Lung (tissue), 12 donors: ENCODE measurements around the gene PPP1R8. TPM values are rescaled to one million over a fixed set of nuclear protein-coding genes. Genes with fewer than 3 reads are reported as not detected.
"Not testable (repeated sequence)": the region's sequence is repeated elsewhere in the genome, so short reads cannot be mapped to it uniquely, and the experiment has no call there.

Experiments
- ATAC-seq: fragments of 200-7000 bp; cut with Tn5 transposase; one replicate; pipeline ENCODE4 v1.9.1; 2020; ENCODE audit warnings: moderate number of reproducible peaks; ENCODE audit not compliant: insufficient read depth, low FRiP score
- DNase-seq, 3 donors: peaks; one replicate each; pipeline ENCODE4 v3.0.0-alpha.2; 2013 to 2017
- H3K27ac ChIP-seq, 2 donors: one replicate each; pipeline ENCODE4 v1.5.1; 2013; ENCODE audit warnings: mild to moderate bottlenecking in 2 of 2, moderate library complexity in 2 of 2, control low read depth in 1 of 2, inconsistent platforms in 1 of 2, low read depth in 1 of 2, low read length in 1 of 2
- H3K27me3 ChIP-seq, 3 donors: one replicate each; pipeline ENCODE4 v1.5.1; 2013; ENCODE audit warnings: low read length in 2 of 3; ENCODE audit not compliant: control insufficient read depth in 3 of 3, insufficient read depth in 3 of 3
- H3K36me3 ChIP-seq, 4 donors: one replicate each; pipeline ENCODE4 v1.5.1; 2013; ENCODE audit warnings: low read length in 4 of 4, mild to moderate bottlenecking in 1 of 4, moderate library complexity in 1 of 4; ENCODE audit not compliant: control insufficient read depth in 4 of 4, insufficient read depth in 4 of 4
- H3K4me1 ChIP-seq, 5 donors: one replicate each; pipeline ENCODE4 v1.5.1; 2013; ENCODE audit warnings: low read length in 5 of 5, mild to moderate bottlenecking in 2 of 5, moderate library complexity in 1 of 5; ENCODE audit not compliant: control insufficient read depth in 5 of 5, insufficient read depth in 5 of 5
- H3K4me3 ChIP-seq: one replicate; pipeline ENCODE4 v1.5.1; 2013; ENCODE audit warnings: mild to moderate bottlenecking, control low read depth, moderate library complexity
- H3K9ac ChIP-seq, 2 donors: one replicate each; pipeline ENCODE4 v1.5.1; 2013; ENCODE audit warnings: low read length in 2 of 2, control low read depth in 1 of 2; ENCODE audit not compliant: insufficient read depth in 1 of 2
- H3K9me3 ChIP-seq, 4 donors: one replicate each; pipeline ENCODE4 v1.5.1; 2013; ENCODE audit warnings: low read length in 3 of 4, mild to moderate bottlenecking in 1 of 4, moderate library complexity in 1 of 4; ENCODE audit not compliant: control insufficient read depth in 4 of 4, insufficient read depth in 3 of 4
- WGBS, 2 donors: extraction: QIAGEN DNeasy Blood & Tissue Kit; methylation state at CpG; one replicate each; pipeline ENCODE4 v1.1.7; 2013; 5-methylcytosine and 5-hydroxymethylcytosine counted together
- polyA plus RNA-seq, 2 donors: library from polyadenylated mRNA; stranded (reverse); fragments of 200-250 nt; gene quantifications; one replicate each; pipeline ENCODE4 v1.2.1, GENCODE V29; 2013
- total RNA-seq, 2 donors: library from RNA; depleted of rRNA in 1 of 2; stranded (reverse); fragments of >200 nt in 1 of 2; gene quantifications; one replicate each; pipeline ENCODE4 v1.2.1, GENCODE V29; 2014 to 2021
- TF ChIP-seq, protein P1 (sequence below): IDR thresholded peaks from 2 replicates; pipeline ENCODE4 v1.5.1; 2012; ENCODE audit warnings: mild to moderate bottlenecking; ENCODE audit errors: control extremely low read depth, extremely low read depth
- donor health status: control.
- donor health status: control.
- donor health status: Bipolar disorder and iron deficiency.
- donor health status: healthy.
- donor health status: DM: yes; HTN: yes; CAD: no.

Gene PPP1R8
- total and polyA plus RNA-seq, 4 donors: 20.9 to 37.0 (median 33.4) TPM

DNA sequence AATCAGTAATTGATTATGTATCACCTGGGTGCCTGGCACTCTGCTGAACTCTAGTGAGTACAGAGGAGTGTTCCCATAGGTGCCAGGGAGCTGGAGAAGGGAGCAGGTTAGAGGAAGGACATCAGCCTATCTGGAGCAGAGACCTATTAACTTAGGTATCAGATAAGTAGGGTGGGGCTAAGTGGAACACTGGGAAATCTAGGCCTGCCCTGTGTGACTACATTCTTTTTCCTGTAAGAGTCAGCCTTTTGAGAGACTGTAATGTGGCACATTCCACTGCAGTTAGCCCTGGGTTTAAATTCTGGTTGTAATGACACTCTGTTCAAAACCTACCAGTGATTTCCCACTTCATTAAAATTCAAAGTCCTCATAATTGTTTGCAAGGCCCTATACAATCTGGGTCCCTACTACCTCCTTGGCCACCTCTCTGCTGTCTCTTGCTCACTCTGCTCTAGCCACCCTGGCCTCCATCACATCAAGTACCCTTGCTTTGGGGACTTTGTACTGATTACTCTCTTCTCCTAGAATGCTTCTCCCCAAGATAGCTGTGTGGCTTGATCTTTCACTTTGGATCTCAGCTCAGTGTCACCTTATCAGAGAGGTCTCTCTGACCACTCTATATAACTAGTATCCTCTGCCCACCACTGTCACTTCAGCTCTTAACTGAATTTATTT, 44.7 kb upstream of the PPP1R8 start:
- DNase-seq (peak; percentile 35 to 63 (median 40)), ATAC-seq (peak; percentile 67)
- Histone ChIP-seq H3K9me3 (no peaks in the 10 kb centered on the region), H3K4me1 (peaks cover 5 to 25% (median 7%) of the 10 kb centered on the region in 5 donors), H3K27me3 (no peaks in the 10 kb centered on the region), H3K36me3 (peaks cover 4 to 13% (median 5%) of the 10 kb centered on the region in 4 donors), H3K27ac (peak overlapping the region; percentile 3 to 95), H3K9ac (no peak overlapping the region), H3K4me3 (no peak overlapping the region)
- TF ChIP-seq, protein P1, sequence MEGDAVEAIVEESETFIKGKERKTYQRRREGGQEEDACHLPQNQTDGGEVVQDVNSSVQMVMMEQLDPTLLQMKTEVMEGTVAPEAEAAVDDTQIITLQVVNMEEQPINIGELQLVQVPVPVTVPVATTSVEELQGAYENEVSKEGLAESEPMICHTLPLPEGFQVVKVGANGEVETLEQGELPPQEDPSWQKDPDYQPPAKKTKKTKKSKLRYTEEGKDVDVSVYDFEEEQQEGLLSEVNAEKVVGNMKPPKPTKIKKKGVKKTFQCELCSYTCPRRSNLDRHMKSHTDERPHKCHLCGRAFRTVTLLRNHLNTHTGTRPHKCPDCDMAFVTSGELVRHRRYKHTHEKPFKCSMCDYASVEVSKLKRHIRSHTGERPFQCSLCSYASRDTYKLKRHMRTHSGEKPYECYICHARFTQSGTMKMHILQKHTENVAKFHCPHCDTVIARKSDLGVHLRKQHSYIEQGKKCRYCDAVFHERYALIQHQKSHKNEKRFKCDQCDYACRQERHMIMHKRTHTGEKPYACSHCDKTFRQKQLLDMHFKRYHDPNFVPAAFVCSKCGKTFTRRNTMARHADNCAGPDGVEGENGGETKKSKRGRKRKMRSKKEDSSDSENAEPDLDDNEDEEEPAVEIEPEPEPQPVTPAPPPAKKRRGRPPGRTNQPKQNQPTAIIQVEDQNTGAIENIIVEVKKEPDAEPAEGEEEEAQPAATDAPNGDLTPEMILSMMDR: no peak

DNA sequence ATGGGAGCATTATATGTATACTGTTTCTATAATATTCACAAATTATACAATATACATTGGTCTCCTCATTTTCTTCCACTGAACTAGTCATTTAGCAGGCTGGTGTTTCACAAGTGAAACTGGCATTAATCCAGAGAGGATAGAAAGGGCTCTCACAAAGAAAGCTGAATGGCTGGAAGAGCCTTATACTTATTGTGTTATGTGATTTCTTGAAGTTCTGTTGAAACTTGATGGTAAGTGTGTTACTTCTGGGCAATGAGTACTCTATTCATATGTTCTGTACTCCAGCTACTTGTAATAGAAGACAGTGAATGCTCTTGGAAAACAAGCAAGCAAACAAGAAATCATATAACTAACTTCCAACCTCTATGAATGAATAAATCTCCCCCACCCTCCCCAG, 42.7 kb upstream of the PPP1R8 start:
- TF ChIP-seq, protein P1: no peak
- DNase-seq (peak in 2 of 3 donors; percentile 69 to 85), ATAC-seq (no peak)
- Histone ChIP-seq H3K9ac (peak overlapping the region in 1 of 2 donors; percentile 42), H3K9me3 (no peaks in the 10 kb centered on the region), H3K4me3 (no peak overlapping the region), H3K4me1 (peaks cover 5 to 25% (median 6%) of the 10 kb centered on the region in 5 donors), H3K27me3 (no peaks in the 10 kb centered on the region), H3K36me3 (peaks cover 5 to 13% (median 8%) of the 10 kb centered on the region in 4 donors), H3K27ac (peak overlapping the region in 1 of 2 donors; percentile 45)

DNA sequence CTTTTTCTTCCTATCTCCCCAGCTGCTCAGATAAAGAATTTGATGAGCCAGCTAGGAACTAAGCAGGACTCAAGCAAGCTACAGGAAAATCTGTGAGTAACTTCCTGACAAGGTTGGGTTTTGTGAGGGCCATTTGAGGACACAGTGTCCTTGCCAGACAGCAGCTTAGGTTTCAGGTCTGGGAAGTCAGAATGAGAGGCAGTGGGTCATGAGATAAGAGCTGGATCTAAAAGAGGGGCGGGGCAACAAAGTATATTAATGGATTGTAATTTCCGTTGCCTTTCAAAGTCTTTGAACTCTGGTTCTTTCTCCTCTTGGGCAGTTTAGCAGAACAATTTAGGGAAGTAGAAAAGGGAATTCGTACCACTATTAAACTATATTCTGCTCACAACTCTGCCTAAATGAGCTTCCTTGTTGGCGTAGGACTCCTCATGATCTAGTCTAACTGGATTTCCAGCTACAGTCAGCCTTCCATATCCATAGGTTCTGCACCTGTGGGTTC, 41.0 kb upstream of the PPP1R8 start:
- H3K27ac ChIP-seq: peak overlapping the region; percentile 26 to 53
- TF ChIP-seq, protein P1: no peak
- no peaks in the 10 kb centered on the region for H3K27me3 ChIP-seq
- 8 to 37% methylated on average over 4 of the region's 4 CpGs for WGBS, 2 donors
- H3K9ac ChIP-seq: no peak overlapping the region
- H3K4me1 ChIP-seq: peaks cover 4 to 23% (median 6%) of the 10 kb centered on the region in 5 donors
- ATAC-seq (peak; percentile 60), DNase-seq (peak in 1 of 3 donors; percentile 29)
- H3K9me3 ChIP-seq: no peaks in the 10 kb centered on the region
- H3K36me3 ChIP-seq: peaks cover 7 to 20% (median 14%) of the 10 kb centered on the region in 4 donors
- H3K4me3 ChIP-seq: no peak overlapping the region

DNA sequence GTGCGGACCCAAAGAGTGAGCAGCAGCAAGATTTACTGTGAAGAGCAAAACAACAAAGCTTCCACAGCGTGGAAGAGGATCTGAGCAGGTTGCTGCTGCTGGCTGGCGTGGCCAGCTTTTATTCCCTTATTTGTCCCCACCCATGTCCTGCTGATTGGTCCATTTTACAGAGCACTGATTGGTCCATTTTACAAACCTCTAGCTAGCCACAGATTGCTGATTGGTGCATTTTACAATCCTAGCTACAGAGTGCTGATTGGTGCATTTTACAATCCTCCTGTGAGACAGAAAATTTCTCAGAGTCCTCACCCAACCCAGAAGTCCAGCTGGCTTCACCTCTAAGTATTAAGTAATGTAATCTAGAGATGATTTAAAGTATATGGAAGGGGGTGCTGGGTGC, 40.3 kb upstream of the PPP1R8 start:
- not testable (repeated sequence) for H3K9ac ChIP-seq, H3K27me3 ChIP-seq, H3K9me3 ChIP-seq, H3K4me3 ChIP-seq, DNase-seq, ATAC-seq
- Histone ChIP-seq H3K36me3 (peaks cover 7 to 22% (median 14%) of the 10 kb centered on the region in 4 donors), H3K27ac (peak overlapping the region in 1 of 2 donors; percentile 26), H3K4me1 (peaks cover 4 to 21% (median 6%) of the 10 kb centered on the region in 5 donors)
- WGBS, 2 donors: 85 to 91% methylated on average over 3 of the region's 3 CpGs
